HepG2 (cell line): ENCODE measurements around the gene KIF3C. TPM values are rescaled to one million over a fixed set of nuclear protein-coding genes. Genes with fewer than 3 reads are reported as not detected.
A peak's percentile ranks its signal among the peaks of the same experiment; 100 is the strongest.

Experiments used
- ATRX ChIP-seq: sonication (generic); formaldehyde crosslinking; IDR thresholded peaks from 2 replicates; pipeline ENCODE4 v1.4.0; 2020; ENCODE audit warnings: missing genetic modification reagents, borderline replicate concordance
- DPF2 ChIP-seq: sonication (generic); formaldehyde crosslinking; IDR thresholded peaks from 2 replicates; pipeline ENCODE4 v1.4.0; 2020; ENCODE audit warnings: mild to moderate bottlenecking, low read depth, missing genetic modification reagents, borderline replicate concordance
- FOSL2 ChIP-seq: sonication (generic); formaldehyde crosslinking; IDR thresholded peaks from 2 replicates; pipeline ENCODE4 v1.4.0; 2020; ENCODE audit warnings: missing genetic modification reagents
- IRF2 ChIP-seq: IDR thresholded peaks from 2 replicates; pipeline ENCODE4 v1.6.1; 2018; ENCODE audit warnings: missing genetic modification reagents, missing compliant biosample characterization
- ISL2 ChIP-seq: sonication (generic); formaldehyde crosslinking; IDR thresholded peaks from 2 replicates; pipeline ENCODE4 v1.5.0; 2020; ENCODE audit warnings: missing genetic modification reagents
- JUN ChIP-seq: sonication (generic); formaldehyde crosslinking; IDR thresholded peaks from 2 replicates; pipeline ENCODE4 v1.4.0; 2020; ENCODE audit warnings: mild to moderate bottlenecking, missing genetic modification reagents
- JUND ChIP-seq: sonication (generic); formaldehyde crosslinking; IDR thresholded peaks from 2 replicates; pipeline ENCODE4 v1.8.0; 2022; ENCODE audit warnings: mild to moderate bottlenecking, missing genetic modification reagents
- KDM4B ChIP-seq: sonication (generic); formaldehyde crosslinking; IDR thresholded peaks from 2 replicates; pipeline ENCODE4 v1.4.0; 2020; ENCODE audit warnings: missing genetic modification reagents
- MED8 ChIP-seq: sonication (generic); formaldehyde crosslinking; IDR thresholded peaks from 2 replicates; pipeline ENCODE4 v1.8.1; 2023; ENCODE audit warnings: mild to moderate bottlenecking, missing genetic modification reagents; ENCODE audit not compliant: insufficient replicate concordance
- RXRB ChIP-seq: IDR thresholded peaks from 2 replicates; pipeline ENCODE4 v1.6.1; 2016; ENCODE audit warnings: borderline replicate concordance, missing genetic modification reagents, missing compliant biosample characterization
- SAP130 ChIP-seq: IDR thresholded peaks from 2 replicates; pipeline ENCODE4 v1.6.1; 2016; ENCODE audit warnings: low read depth
- SOX5 ChIP-seq: IDR thresholded peaks from 2 replicates; pipeline ENCODE4 v1.6.1; 2016; ENCODE audit warnings: borderline replicate concordance
- SOX6 ChIP-seq, 2 experiments: fragments of 450-650 bp in 1 of 2; sonication (generic) in 1 of 2; formaldehyde crosslinking in 1 of 2; IDR thresholded peaks; 2 replicates each; pipeline versions ENCODE4 v1.4.0 to v1.6.1; 2017 to 2020; ENCODE audit warnings: antibody characterized with exemption in 1 of 2, mild to moderate bottlenecking in 1 of 2, missing genetic modification reagents in 1 of 2
- TCF12 ChIP-seq, 2 experiments: fragments of 450-650 bp in 1 of 2; sonication (generic) in 1 of 2; formaldehyde crosslinking in 1 of 2; IDR thresholded peaks; 2 replicates each; pipeline versions ENCODE4 v1.6.1 to v1.8.0; 2017 to 2022; ENCODE audit warnings: antibody characterized with exemption in 1 of 2, mild to moderate bottlenecking in 1 of 2, missing genetic modification reagents in 1 of 2, moderate library complexity in 1 of 2
- U2AF2 ChIP-seq: fragments of 200-400 bp; formaldehyde crosslinking; IDR thresholded peaks from 2 replicates; pipeline ENCODE4 v1.6.1; 2017; ENCODE audit warnings: low read depth, mild to moderate bottlenecking, low read length
- WIZ ChIP-seq: sonication (generic); formaldehyde crosslinking; IDR thresholded peaks from 2 replicates; pipeline ENCODE4 v1.5.1; 2020; ENCODE audit warnings: mild to moderate bottlenecking, missing genetic modification reagents
- ZNF335 ChIP-seq: sonication (generic); formaldehyde crosslinking; IDR thresholded peaks from 2 replicates; pipeline ENCODE4 v1.4.0; 2020; ENCODE audit warnings: missing genetic modification reagents
- ZNF670 ChIP-seq: sonication (generic); formaldehyde crosslinking; IDR thresholded peaks from 2 replicates; pipeline ENCODE4 v1.8.0; 2022; ENCODE audit warnings: mild to moderate bottlenecking, missing genetic modification reagents, borderline replicate concordance
- ZNF792 ChIP-seq: IDR thresholded peaks from 2 replicates; pipeline ENCODE4 v1.6.1; 2016
- ZNF850 ChIP-seq: sonication (generic); formaldehyde crosslinking; conservative IDR thresholded peaks from 2 replicates; pipeline ENCODE4 v1.9.0; 2021; ENCODE audit warnings: mild to moderate bottlenecking, missing genetic modification reagents
- ZNF878 ChIP-seq: sonication (generic); formaldehyde crosslinking; IDR thresholded peaks from 2 replicates; pipeline ENCODE4 v1.8.1; 2023; ENCODE audit warnings: mild to moderate bottlenecking, missing genetic modification reagents, moderate library complexity
- polyA plus RNA-seq, 8 experiments: library from polyadenylated mRNA; depleted of rRNA in 3 of 8; stranded (reverse) in 7 of 8; unstranded in 1 of 8; fragments of >200 nt; fragmentation: Illumina TruSeq in 4 of 8; extraction: Trizol in 4 of 8; gene quantifications; 2 replicates each; pipeline versions ENCODE4 v1.2.1 to v1.2.3, GENCODE V29; 2011 to 2016; ENCODE audit warnings: low read depth in 4 of 8, missing spikeins in 1 of 8, mixed read lengths in 1 of 8; ENCODE audit not compliant: insufficient read depth in 1 of 8
- total RNA-seq, 5 experiments: library from RNA; depleted of rRNA; stranded (reverse); fragments of >200 nt; fragmentation: Illumina TruSeq; extraction: Trizol; gene quantifications; 2 replicates each; pipeline ENCODE4 v1.2.3, GENCODE V29; 2016; ENCODE audit warnings: low read depth in 1 of 5
- TF ChIP-seq, protein P1 (sequence below): IDR thresholded peaks from 2 replicates; pipeline ENCODE4 v1.6.1; 2016; ENCODE audit warnings: missing genetic modification reagents, missing compliant biosample characterization
- TF ChIP-seq, protein P2 (sequence below): IDR thresholded peaks from 2 replicates; pipeline ENCODE4 v1.6.1; 2018; ENCODE audit warnings: missing genetic modification reagents
- TF ChIP-seq, protein P3 (sequence below): IDR thresholded peaks from 2 replicates; pipeline ENCODE4 v1.6.1; 2016
- TF ChIP-seq, protein P4 (sequence below): sonication (generic); formaldehyde crosslinking; IDR thresholded peaks from 2 replicates; pipeline ENCODE4 v1.8.1; 2023; ENCODE audit warnings: mild to moderate bottlenecking, missing genetic modification reagents

Gene KIF3C
- total and polyA plus RNA-seq, 2 of the 13 experiments (the other 11 are each of a cell fraction or from before 2014, with no cell fraction given), result 3.6 to 4.9 TPM

DNA sequence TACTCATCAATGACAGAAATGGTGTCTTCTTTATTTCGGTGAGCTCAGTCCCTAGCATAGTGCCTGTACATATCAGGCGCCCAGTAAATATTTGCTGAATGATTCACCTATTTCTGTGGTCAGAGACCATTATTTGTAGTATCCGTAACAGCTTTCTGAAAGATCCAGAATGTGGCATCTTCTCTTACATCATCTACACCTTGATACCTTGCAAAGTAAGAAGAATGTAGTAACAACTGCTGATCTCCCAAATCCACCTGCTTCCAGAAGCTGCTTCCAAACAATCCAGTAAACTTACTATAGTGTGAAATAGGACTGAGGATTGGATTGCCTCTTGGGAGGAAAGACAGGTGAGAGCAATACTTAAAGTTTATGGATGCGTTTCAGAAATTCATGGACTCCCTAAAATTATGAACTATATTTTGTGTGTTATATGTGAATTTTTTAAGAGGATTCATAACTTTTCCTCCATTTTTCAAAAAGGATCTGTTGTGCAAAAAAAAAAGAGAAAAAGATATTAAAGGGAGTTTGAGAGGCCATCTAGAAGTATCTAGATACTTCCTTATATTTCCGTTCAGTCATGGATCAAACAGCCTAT, 103.1 kb downstream of the KIF3C start (continued):
- peak; percentile 87; the same call in 1 of the 2 replicates for TF ChIP-seq SOX5
- TF ChIP-seq, protein P1, sequence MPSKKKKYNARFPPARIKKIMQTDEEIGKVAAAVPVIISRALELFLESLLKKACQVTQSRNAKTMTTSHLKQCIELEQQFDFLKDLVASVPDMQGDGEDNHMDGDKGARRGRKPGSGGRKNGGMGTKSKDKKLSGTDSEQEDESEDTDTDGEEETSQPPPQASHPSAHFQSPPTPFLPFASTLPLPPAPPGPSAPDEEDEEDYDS (CRISPR knock-in tag), result 0 out of 2 replicates have a peak, but pooled peaks have one; percentile 11
- TF ChIP-seq IRF2 (CRISPR knock-in tag), result peak; percentile 63
- peak; percentile 72; the same call in 1 of the 2 replicates for TF ChIP-seq RXRB (CRISPR knock-in tag)
- TF ChIP-seq ZNF335, result peak; percentile 68; the same call in 1 of the 2 replicates
- TF ChIP-seq FOSL2 (CRISPR knock-in tag), result peak; percentile 98
- TF ChIP-seq KDM4B (CRISPR knock-in tag), result peak; percentile 79; the same call in 1 of the 2 replicates
- peak; percentile 93 for TF ChIP-seq JUND (CRISPR knock-in tag)
- peak; percentile 59; the same call in 1 of the 2 replicates for TF ChIP-seq ZNF670
- TF ChIP-seq ZNF792, result no peak; the same call in 1 of the 2 replicates
- TF ChIP-seq WIZ (CRISPR knock-in tag), result no peak
- TF ChIP-seq ZNF878 (CRISPR knock-in tag), result 0 out of 2 replicates have a peak, but pooled peaks have one; percentile 55
- peak; percentile 81; the same call in 1 of the 2 replicates for TF ChIP-seq DPF2 (CRISPR knock-in tag)
- no peak for TF ChIP-seq ZNF850 (CRISPR knock-in tag)
- TF ChIP-seq JUN (CRISPR knock-in tag), result peak; percentile 94
- 0 out of 2 replicates have a peak, but pooled peaks have one; percentile 33 for TF ChIP-seq ISL2 (CRISPR knock-in tag)
- TF ChIP-seq, protein P2, sequence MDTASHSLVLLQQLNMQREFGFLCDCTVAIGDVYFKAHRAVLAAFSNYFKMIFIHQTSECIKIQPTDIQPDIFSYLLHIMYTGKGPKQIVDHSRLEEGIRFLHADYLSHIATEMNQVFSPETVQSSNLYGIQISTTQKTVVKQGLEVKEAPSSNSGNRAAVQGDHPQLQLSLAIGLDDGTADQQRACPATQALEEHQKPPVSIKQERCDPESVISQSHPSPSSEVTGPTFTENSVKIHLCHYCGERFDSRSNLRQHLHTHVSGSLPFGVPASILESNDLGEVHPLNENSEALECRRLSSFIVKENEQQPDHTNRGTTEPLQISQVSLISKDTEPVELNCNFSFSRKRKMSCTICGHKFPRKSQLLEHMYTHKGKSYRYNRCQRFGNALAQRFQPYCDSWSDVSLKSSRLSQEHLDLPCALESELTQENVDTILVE, result peak; percentile 65
- TF ChIP-seq, protein P3, sequence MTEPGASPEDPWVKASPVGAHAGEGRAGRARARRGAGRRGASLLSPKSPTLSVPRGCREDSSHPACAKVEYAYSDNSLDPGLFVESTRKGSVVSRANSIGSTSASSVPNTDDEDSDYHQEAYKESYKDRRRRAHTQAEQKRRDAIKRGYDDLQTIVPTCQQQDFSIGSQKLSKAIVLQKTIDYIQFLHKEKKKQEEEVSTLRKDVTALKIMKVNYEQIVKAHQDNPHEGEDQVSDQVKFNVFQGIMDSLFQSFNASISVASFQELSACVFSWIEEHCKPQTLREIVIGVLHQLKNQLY (CRISPR knock-in tag), result peak; percentile 49; the same call in 1 of the 2 replicates
- peak; percentile 29 for TF ChIP-seq MED8 (CRISPR knock-in tag)
- no peak for TF ChIP-seq TCF12 (IDR thresholded peaks at IDR 0.05)
- no peak for TF ChIP-seq TCF12 (CRISPR knock-in tag; IDR thresholded peaks at IDR 0.05)
- TF ChIP-seq SAP130 (CRISPR knock-in tag), result peak; percentile 61
- TF ChIP-seq, protein P4, sequence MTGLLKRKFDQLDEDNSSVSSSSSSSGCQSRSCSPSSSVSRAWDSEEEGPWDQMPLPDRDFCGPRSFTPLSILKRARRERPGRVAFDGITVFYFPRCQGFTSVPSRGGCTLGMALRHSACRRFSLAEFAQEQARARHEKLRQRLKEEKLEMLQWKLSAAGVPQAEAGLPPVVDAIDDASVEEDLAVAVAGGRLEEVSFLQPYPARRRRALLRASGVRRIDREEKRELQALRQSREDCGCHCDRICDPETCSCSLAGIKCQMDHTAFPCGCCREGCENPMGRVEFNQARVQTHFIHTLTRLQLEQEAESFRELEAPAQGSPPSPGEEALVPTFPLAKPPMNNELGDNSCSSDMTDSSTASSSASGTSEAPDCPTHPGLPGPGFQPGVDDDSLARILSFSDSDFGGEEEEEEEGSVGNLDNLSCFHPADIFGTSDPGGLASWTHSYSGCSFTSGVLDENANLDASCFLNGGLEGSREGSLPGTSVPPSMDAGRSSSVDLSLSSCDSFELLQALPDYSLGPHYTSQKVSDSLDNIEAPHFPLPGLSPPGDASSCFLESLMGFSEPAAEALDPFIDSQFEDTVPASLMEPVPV (CRISPR knock-in tag), result no peak
- no peak for TF ChIP-seq U2AF2
- TF ChIP-seq ATRX (CRISPR knock-in tag), result no peak
- no peak for TF ChIP-seq SOX6 (IDR thresholded peaks at IDR 0.05)
- peak; percentile 85 for TF ChIP-seq SOX6 (CRISPR knock-in tag; IDR thresholded peaks at IDR 0.05)
